HepG2 (cell line): ENCODE results near the gene TLX3. TPM values are rescaled to one million over a fixed set of nuclear protein-coding genes. Genes with fewer than 3 reads are reported as not detected.

ENCODE experiments used
- ATAC-seq: fragments of 200-7000 bp; cut with Tn5 transposase; 3 replicates; pipeline ENCODE4 v1.9.1; 2020; ENCODE audit warnings: mild to moderate bottlenecking, moderate library complexity
- BruUV-seq: library from RNA; stranded (reverse); fragments of 400-500 nt; replicated peaks from 2 replicates; lab custom pipeline; 2021; lab: Mats Ljungman, UMichigan
- CTCF ChIA-PET: fragments of 300-600 bp; formaldehyde crosslinking; extraction: SDS; loops from one replicate; lab custom pipeline; 2021; ENCODE audit warnings: low total read pairs, inconsistent platforms, low intra/inter-chr PET ratio; lab: Yijun Ruan, JAX
- POLR2A ChIA-PET: fragments of 350-600 bp; sonication (Branson Sonifier 250); formaldehyde crosslinking; loops from one replicate; lab custom pipeline; 2020; ENCODE audit warnings: antibody characterized with exemption, inconsistent platforms; lab: Yijun Ruan, JAX
- DNase-seq: peaks from one replicate; pipeline ENCODE4 v3.0.0-alpha.2; 2015; ENCODE audit warnings: low spot score
- FAIRE-seq: peaks from 3 replicates; lab custom pipeline; 2011; peaks lifted over from hg19 to GRCh38; lab: Jason Lieb, UNC
- H2AFZ ChIP-seq: one replicate; pipeline ENCODE4 v1.6.1; 2011; ENCODE audit warnings: low read length, inconsistent platforms
- H3K27ac ChIP-seq: fragments of 300-600 bp; 3 replicates; pipeline ENCODE4 v1.8.0; 2011; ENCODE audit warnings: mixed run types, mild to moderate bottlenecking, mixed read lengths, low read length, inconsistent platforms; ENCODE audit not compliant: insufficient read depth; ENCODE audit errors: extremely low read length
- H3K27me3 ChIP-seq, 2 experiments: fragments of 200-600 bp in 1 of 2; 2 replicates in 1 of 2; 3 replicates in 1 of 2; pipeline versions ENCODE4 v1.6.0 to v1.8.0; 2011; ENCODE audit warnings: low read length in 2 of 2, mild to moderate bottlenecking in 2 of 2, moderate library complexity in 2 of 2, inconsistent platforms in 1 of 2; ENCODE audit not compliant: insufficient read depth in 2 of 2, control insufficient read depth in 1 of 2
- H3K36me3 ChIP-seq, 2 experiments: fragments of 200-600 bp in 1 of 2; replicated peaks in 1 of 2; 2 replicates in 1 of 2; 3 replicates in 1 of 2; pipeline versions ENCODE4 v1.5.1 to v1.8.0; 2011; ENCODE audit warnings: low read length in 2 of 2, inconsistent platforms in 1 of 2; ENCODE audit not compliant: insufficient read depth in 2 of 2, control insufficient read depth in 1 of 2
- H3K4me1 ChIP-seq: 2 replicates; pipeline ENCODE4 v1.5.1; 2012; ENCODE audit warnings: low read length, inconsistent platforms; ENCODE audit not compliant: insufficient read depth
- H3K4me2 ChIP-seq: 2 replicates; pipeline ENCODE4 v1.6.0; 2011; ENCODE audit warnings: low read depth, low read length, inconsistent platforms
- H3K4me3 ChIP-seq, 3 experiments: fragments of 200-600 bp in 1 of 3; sonication (generic), shearing (Covaris generic) in 1 of 3; replicated peaks in 1 of 3; 2 replicates each; pipeline ENCODE4 v1.5.1; 2011 to 2016; ENCODE audit warnings: low read length in 3 of 3, inconsistent platforms in 2 of 3, low read depth in 2 of 3, mild to moderate bottlenecking in 2 of 3, control low read depth in 1 of 3, mixed read lengths in 1 of 3; ENCODE audit not compliant: insufficient read depth in 1 of 3
- H3K79me2 ChIP-seq: one replicate; pipeline ENCODE4 v1.6.1; 2011; ENCODE audit warnings: low read length, inconsistent platforms; ENCODE audit not compliant: insufficient read depth
- H3K9ac ChIP-seq: 2 replicates; pipeline ENCODE4 v1.6.0; 2011; ENCODE audit warnings: mild to moderate bottlenecking, low read depth, low read length, inconsistent platforms; ENCODE audit not compliant: insufficient read depth
- H3K9me3 ChIP-seq: 2 replicates; pipeline ENCODE4 v1.5.1; 2012; ENCODE audit warnings: mild to moderate bottlenecking, low read length
- H4K20me1 ChIP-seq: 2 replicates; pipeline ENCODE4 v1.6.0; 2011; ENCODE audit warnings: inconsistent platforms, mild to moderate bottlenecking, low read length, moderate library complexity; ENCODE audit not compliant: insufficient read depth
- ATF6 ChIP-seq: sonication (generic); formaldehyde crosslinking; conservative IDR thresholded peaks from 2 replicates; pipeline ENCODE4 v1.4.0; 2020; ENCODE audit warnings: missing genetic modification reagents
- BRF2 ChIP-seq: sonication (generic); formaldehyde crosslinking; IDR thresholded peaks from 2 replicates; pipeline ENCODE4 v1.8.1; 2022; ENCODE audit warnings: mild to moderate bottlenecking, missing genetic modification reagents
- HMG20B ChIP-seq: conservative IDR thresholded peaks from 2 replicates; pipeline ENCODE4 v1.6.1; 2016; ENCODE audit warnings: missing genetic modification reagents, missing compliant biosample characterization
- KAT8 ChIP-seq: IDR thresholded peaks from 2 replicates; pipeline ENCODE4 v1.6.1; 2016; ENCODE audit warnings: missing genetic modification reagents, missing compliant biosample characterization
- TMF1 ChIP-seq: sonication (generic); formaldehyde crosslinking; IDR thresholded peaks from 2 replicates; pipeline ENCODE4 v1.8.1; 2022; ENCODE audit warnings: low read depth, missing genetic modification reagents
- ZBTB49 ChIP-seq: sonication (generic); formaldehyde crosslinking; IDR thresholded peaks from 2 replicates; pipeline ENCODE4 v1.4.0; 2020; ENCODE audit warnings: missing genetic modification reagents, borderline replicate concordance
- ZC3H4 ChIP-seq: sonication (generic); formaldehyde crosslinking; IDR thresholded peaks from 2 replicates; pipeline ENCODE4 v1.4.0; 2020; ENCODE audit warnings: missing genetic modification reagents, borderline replicate concordance
- ZFAT ChIP-seq: sonication (generic); formaldehyde crosslinking; conservative IDR thresholded peaks from 2 replicates; pipeline ENCODE4 v1.8.1; 2023; ENCODE audit warnings: missing genetic modification reagents, inconsistent platforms
- ZNF496 ChIP-seq: sonication (generic); formaldehyde crosslinking; IDR thresholded peaks from 2 replicates; pipeline ENCODE4 v1.8.1; 2023; ENCODE audit warnings: mild to moderate bottlenecking, moderate library complexity, missing genetic modification reagents; ENCODE audit not compliant: insufficient replicate concordance
- ZNF543 ChIP-seq: sonication (generic); formaldehyde crosslinking; IDR thresholded peaks from 2 replicates; pipeline ENCODE4 v1.4.0; 2020; ENCODE audit warnings: mild to moderate bottlenecking, missing genetic modification reagents
- ZNF710 ChIP-seq: sonication (generic); formaldehyde crosslinking; IDR thresholded peaks from 2 replicates; pipeline ENCODE4 v1.5.0; 2020; ENCODE audit warnings: mild to moderate bottlenecking, missing genetic modification reagents, borderline replicate concordance
- WGBS: methylation state at CpG from one replicate; pipeline ENCODE4 v1.1.6; 2017; ENCODE audit warnings: low lambda C conversion rate; 5-methylcytosine and 5-hydroxymethylcytosine counted together
- in situ Hi-C: cut with HindIII; loops from 2 replicates; pipeline ENCODE4 v1.10.0; 2017; ENCODE audit warnings: low pct_unique_long_range_greater_than_20kb; ENCODE audit not compliant: extremely low pct_ligation_motif_present
- intact Hi-C: fragments of 100-400 bp; cut with micrococcal nuclease; formaldehyde crosslinking; loops from one replicate; pipeline ENCODE4 v1.10.0; 2022; ENCODE audit not compliant: unreplicated experiment
- polyA plus RNA-seq, 8 experiments: library from polyadenylated mRNA; depleted of rRNA in 3 of 8; stranded (reverse) in 7 of 8; unstranded in 1 of 8; fragments of >200 nt; fragmentation: Illumina TruSeq in 4 of 8; extraction: Trizol in 4 of 8; gene quantifications; 2 replicates each; pipeline versions ENCODE4 v1.2.1 to v1.2.3, GENCODE V29; 2011 to 2016; ENCODE audit warnings: low read depth in 4 of 8, missing spikeins in 1 of 8, mixed read lengths in 1 of 8; ENCODE audit not compliant: insufficient read depth in 1 of 8
- total RNA-seq, 5 experiments: library from RNA; depleted of rRNA; stranded (reverse); fragments of >200 nt; fragmentation: Illumina TruSeq; extraction: Trizol; gene quantifications; 2 replicates each; pipeline ENCODE4 v1.2.3, GENCODE V29; 2016; ENCODE audit warnings: low read depth in 1 of 5

Gene TLX3
- total and polyA plus RNA-seq, 2 of the 13 experiments (the other 11 are each of a cell fraction or from before 2014, with no cell fraction given) = not detected

GRCh38 chr5:171315386-171315891, 6.4 kb downstream of the TLX3 start (continued):
- TF ChIP-seq TMF1 (CRISPR knock-in tag) (no peak), ZBTB49 (CRISPR knock-in tag) (no peak), ZC3H4 (CRISPR knock-in tag) (no peak)

GRCh38 chr5:171315925-171316257, 6.8 kb downstream of the TLX3 start:
- in situ Hi-C loops (no loop called here), intact Hi-C loops (no loop called here)
- ChIA-PET POLR2A (no interaction called here), CTCF (no interaction called here)
- no peaks in the 10 kb centered on the region for H4K20me1 ChIP-seq
- H3K4me3 ChIP-seq = no peak overlapping the region
- no TSS peak for BruUV-seq
- DNase-seq (no peak), ATAC-seq (no peak)
- no peaks in the 10 kb centered on the region for H3K9me3 ChIP-seq
- no peaks in the 10 kb centered on the region for H3K4me1 ChIP-seq
- H3K36me3 ChIP-seq = no peaks in the 10 kb centered on the region
- H3K4me2 ChIP-seq = no peak overlapping the region
- peaks cover 6 to 70% of the 10 kb centered on the region in 2 experiments; a peak in 4 of 5 replicates for H3K27me3 ChIP-seq
- no peak for TF ChIP-seq KAT8
- no peak for TF ChIP-seq ZNF543 (CRISPR knock-in tag)
- no peak for TF ChIP-seq ATF6 (CRISPR knock-in tag)
- TF ChIP-seq ZNF496 = no peak
- no peak for TF ChIP-seq BRF2 (CRISPR knock-in tag)
- no peak for TF ChIP-seq ZNF710 (CRISPR knock-in tag)
- TF ChIP-seq ZFAT (CRISPR knock-in tag) = no peak
- no peak for TF ChIP-seq HMG20B
- TF ChIP-seq, all 625 proteins: peak for 0
- Histone ChIP-seq H3K9ac (no peak overlapping the region), H3K79me2 (no peaks in the 10 kb centered on the region), H2AFZ (no peak overlapping the region), H3K27ac (no peak overlapping the region)
- no peak for FAIRE-seq
- 23% methylated on average over 20 of the region's 20 CpGs for WGBS
